SU-DHL-6 (cell line): Measurements from ENCODE around the gene HIPK2.

Source experiments
- H2AFZ ChIP-seq: fragments of 200-600 bp; sonication (generic); 2 replicates; pipeline ENCODE4 v1.6.1; 2014; ENCODE audit warnings: low read depth, mild to moderate bottlenecking, moderate library complexity, mixed read lengths, antibody characterized with exemption, low read length; ENCODE audit not compliant: severe bottlenecking
- H3F3A ChIP-seq: fragments of 200-600 bp; shearing (Covaris generic); 2 replicates; pipeline ENCODE4 v1.6.0; 2016; ENCODE audit warnings: antibody characterized with exemption, mild to moderate bottlenecking; ENCODE audit not compliant: insufficient read depth
- H3K27ac ChIP-seq: fragments of 200-600 bp; sonication (generic); 2 replicates; pipeline ENCODE4 v1.5.1; 2016; ENCODE audit warnings: low read depth, mild to moderate bottlenecking, low read length, moderate library complexity, mixed read lengths
- H3K27me3 ChIP-seq: fragments of 200-600 bp; sonication (generic), shearing (Covaris generic); 2 replicates; pipeline ENCODE4 v1.6.0; 2014; ENCODE audit warnings: mild to moderate bottlenecking, low read length
- H3K36me3 ChIP-seq: fragments of 200-600 bp; sonication (generic); 2 replicates; pipeline ENCODE4 v1.6.1; 2014; ENCODE audit warnings: mild to moderate bottlenecking, low read length, mixed read lengths
- H3K4me2 ChIP-seq: fragments of 300-600, 200-600 bp; shearing (Covaris generic), sonication (generic); 2 replicates; pipeline ENCODE4 v1.6.0; 2014; ENCODE audit warnings: low read length, low read depth, mild to moderate bottlenecking; ENCODE audit not compliant: poor library complexity, severe bottlenecking
- H3K4me3 ChIP-seq: fragments of 200-600 bp; sonication (generic); 2 replicates; pipeline ENCODE4 v1.5.1; 2014; ENCODE audit warnings: antibody characterized with exemption, low read length, mild to moderate bottlenecking, mixed read lengths; ENCODE audit not compliant: insufficient read depth, poor library complexity, severe bottlenecking
- H3K79me2 ChIP-seq: fragments of 200-600 bp; sonication (generic); 2 replicates; pipeline ENCODE4 v1.6.1; 2014; ENCODE audit warnings: mild to moderate bottlenecking, low read length, moderate library complexity; ENCODE audit not compliant: insufficient read depth
- H3K9ac ChIP-seq: fragments of 200-600 bp; sonication (generic); 2 replicates; pipeline ENCODE4 v1.7.0; 2014; ENCODE audit warnings: mild to moderate bottlenecking, low read length
- H3K9me2 ChIP-seq: fragments of 200-600 bp; sonication (generic); replicated peaks from 2 replicates; pipeline ENCODE4 v1.6.1; 2014; ENCODE audit warnings: low read length; ENCODE audit not compliant: insufficient read depth
- H3K9me3 ChIP-seq: fragments of 200-600 bp; sonication (generic); 2 replicates; pipeline ENCODE4 v1.6.1; 2014; ENCODE audit warnings: low read length, mixed read lengths; ENCODE audit not compliant: insufficient read depth
- H4K20me1 ChIP-seq: fragments of 200-600 bp; sonication (generic); 2 replicates; pipeline ENCODE4 v1.6.1; 2014; ENCODE audit warnings: low read depth, mild to moderate bottlenecking, antibody characterized with exemption, low read length, moderate library complexity, mixed read lengths
- EZH2phosphoT487 ChIP-seq: fragments of 200-600 bp; sonication (generic), shearing (Covaris generic); conservative IDR thresholded peaks from 2 replicates; pipeline ENCODE4 v1.6.1; 2018; ENCODE audit warnings: mild to moderate bottlenecking, antibody characterized with exemption, low read length, moderate library complexity, mixed read lengths
- TF ChIP-seq, protein P1 (sequence below): fragments of 200-600 bp; sonication (generic); IDR thresholded peaks from one replicate; pipeline ENCODE4 v1.5.1; 2017; ENCODE audit warnings: antibody characterized with exemption, mild to moderate bottlenecking, low read length, moderate library complexity; ENCODE audit not compliant: insufficient read depth, poor library complexity, severe bottlenecking

Gene HIPK2

GRCh38 chr7:139534096-139534495 is 243.7 kb downstream of the HIPK2 start:
- no peaks in the 10 kb centered on the region for H3K9me2 ChIP-seq
- H3K9ac ChIP-seq = no peak overlapping the region
- no peak overlapping the region for H2AFZ ChIP-seq
- no peaks in the 10 kb centered on the region for H4K20me1 ChIP-seq
- no peaks in the 10 kb centered on the region for H3K36me3 ChIP-seq
- no peaks in the 10 kb centered on the region for H3F3A ChIP-seq
- no peaks in the 10 kb centered on the region for H3K27me3 ChIP-seq
- H3K4me3 ChIP-seq = no peak overlapping the region
- H3K9me3 ChIP-seq = no peaks in the 10 kb centered on the region
- H3K79me2 ChIP-seq = no peaks in the 10 kb centered on the region
- TF ChIP-seq, protein P1, sequence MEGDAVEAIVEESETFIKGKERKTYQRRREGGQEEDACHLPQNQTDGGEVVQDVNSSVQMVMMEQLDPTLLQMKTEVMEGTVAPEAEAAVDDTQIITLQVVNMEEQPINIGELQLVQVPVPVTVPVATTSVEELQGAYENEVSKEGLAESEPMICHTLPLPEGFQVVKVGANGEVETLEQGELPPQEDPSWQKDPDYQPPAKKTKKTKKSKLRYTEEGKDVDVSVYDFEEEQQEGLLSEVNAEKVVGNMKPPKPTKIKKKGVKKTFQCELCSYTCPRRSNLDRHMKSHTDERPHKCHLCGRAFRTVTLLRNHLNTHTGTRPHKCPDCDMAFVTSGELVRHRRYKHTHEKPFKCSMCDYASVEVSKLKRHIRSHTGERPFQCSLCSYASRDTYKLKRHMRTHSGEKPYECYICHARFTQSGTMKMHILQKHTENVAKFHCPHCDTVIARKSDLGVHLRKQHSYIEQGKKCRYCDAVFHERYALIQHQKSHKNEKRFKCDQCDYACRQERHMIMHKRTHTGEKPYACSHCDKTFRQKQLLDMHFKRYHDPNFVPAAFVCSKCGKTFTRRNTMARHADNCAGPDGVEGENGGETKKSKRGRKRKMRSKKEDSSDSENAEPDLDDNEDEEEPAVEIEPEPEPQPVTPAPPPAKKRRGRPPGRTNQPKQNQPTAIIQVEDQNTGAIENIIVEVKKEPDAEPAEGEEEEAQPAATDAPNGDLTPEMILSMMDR = no peak
- no peak for TF ChIP-seq EZH2phosphoT487
- no peak overlapping the region for H3K4me2 ChIP-seq
- no peak overlapping the region for H3K27ac ChIP-seq

- Histone ChIP-seq H3K4me3 (no peak overlapping the region), H3K36me3 (no peaks in the 10 kb centered on the region), H3F3A (no peaks in the 10 kb centered on the region), H3K9ac (no peak overlapping the region), H3K27ac (no peak overlapping the region), H3K9me2 (no peaks in the 10 kb centered on the region), H3K27me3 (no peaks in the 10 kb centered on the region), H4K20me1 (no peaks in the 10 kb centered on the region), H3K4me2 (no peak overlapping the region), H3K9me3 (peaks cover 4% of the 10 kb centered on the region; the same call in 1 of the 2 replicates), H2AFZ (no peak overlapping the region), H3K79me2 (no peaks in the 10 kb centered on the region)
- no peak for TF ChIP-seq EZH2phosphoT487
- TF ChIP-seq, protein P1 = no peak
Observed at GRCh38 chr7:139532636-139533155, 245.1 kb downstream of the HIPK2 start.

- TF ChIP-seq EZH2phosphoT487 = no peak
- TF ChIP-seq, protein P1 = no peak
- H4K20me1 ChIP-seq = no peaks in the 10 kb centered on the region
- H3K9ac ChIP-seq = no peak overlapping the region
- H3K27ac ChIP-seq = no peak overlapping the region
- H3K36me3 ChIP-seq = no peaks in the 10 kb centered on the region
- H3K4me2 ChIP-seq = no peak overlapping the region
- no peaks in the 10 kb centered on the region for H3K27me3 ChIP-seq
- H3F3A ChIP-seq = no peaks in the 10 kb centered on the region
- no peak overlapping the region for H2AFZ ChIP-seq
- H3K79me2 ChIP-seq = no peaks in the 10 kb centered on the region
- no peaks in the 10 kb centered on the region for H3K9me2 ChIP-seq
- peaks cover 4% of the 10 kb centered on the region; the same call in 1 of the 2 replicates for H3K9me3 ChIP-seq
- H3K4me3 ChIP-seq = no peak overlapping the region
Observed at GRCh38 chr7:139531094-139531493, 246.7 kb downstream of the HIPK2 start.
